ENCODE results near the gene RAB8B.

- TF ChIP-seq EZH2 (optimal IDR thresholded peaks at IDR 0.05; ENCODE audit: low read depth, low read length): no peak
- no peak for TF ChIP-seq CTCF (IDR thresholded peaks at IDR 0.05; ENCODE audit: low read length)
- no peak for TF ChIP-seq EZH2phosphoT487 (IDR thresholded peaks at IDR 0.05; ENCODE audit: low read length)
These were observed at the start of gene RAB8B for GRCh38 chr15:63188926-63189871.

All from MM.1S (cell line).